Progenitor cell of endocrine pancreas (in vitro differentiated cells): Measurements from ENCODE around the gene RAPSN. TPM values are rescaled to one million over a fixed set of nuclear protein-coding genes. Genes with fewer than 3 reads are reported as not detected.

Experiments
- DNase-seq: peaks from one replicate; pipeline ENCODE4 v3.0.0; 2021; ENCODE audit warnings: low spot score; ENCODE audit not compliant: unreplicated experiment
- H3K27ac Mint-ChIP-seq: 2 replicates; pipeline ENCODE4 v1.8.0; 2021; ENCODE audit warnings: mild to moderate bottlenecking, moderate library complexity, mixed read lengths
- H3K27me3 Mint-ChIP-seq: 2 replicates; pipeline ENCODE4 v1.8.0; 2021; ENCODE audit warnings: mixed read lengths
- H3K36me3 Mint-ChIP-seq: 2 replicates; pipeline ENCODE4 v1.8.0; 2022; ENCODE audit warnings: mixed read lengths; ENCODE audit not compliant: insufficient read depth
- H3K4me1 Mint-ChIP-seq: 2 replicates; pipeline ENCODE4 v1.8.0; 2021; ENCODE audit warnings: low read depth, mixed read lengths
- H3K4me3 Mint-ChIP-seq: 2 replicates; pipeline ENCODE4 v1.8.0; 2021; ENCODE audit warnings: low read depth, mild to moderate bottlenecking, moderate library complexity, mixed read lengths
- H3K9me3 Mint-ChIP-seq: 2 replicates; pipeline ENCODE4 v1.8.0; 2021; ENCODE audit warnings: low read depth, mixed read lengths
- CTCF ChIP-seq: fragments of 200-600 bp; sonication (generic); IDR thresholded peaks from one replicate; pipeline ENCODE4 v1.5.0; 2021; ENCODE audit warnings: antibody characterized with exemption, mild to moderate bottlenecking; ENCODE audit not compliant: unreplicated experiment
- microRNA-seq: library from miRNA; unstranded; fragments of <30 nt; microRNA quantifications from one replicate; pipeline ENCODE4 v1.1.0, GENCODE V29; 2020; ENCODE audit warnings: borderline number of aligned reads; ENCODE audit not compliant: unreplicated experiment
- total RNA-seq: library from RNA; stranded (reverse); gene quantifications from 2 replicates; pipeline ENCODE4 v1.2.1, GENCODE V29; 2021

The RAPSN gene
- total RNA-seq, 1 donor from 2014 or later = 0.81 TPM

- Mint-ChIP-seq H3K9me3 (no peaks in the 10 kb centered on the region), H3K27ac (no peak overlapping the region), H3K36me3 (no peaks in the 10 kb centered on the region), H3K4me1 (no peaks in the 10 kb centered on the region), H3K27me3 (no peaks in the 10 kb centered on the region), H3K4me3 (no peak overlapping the region)
- no peak for DNase-seq
- no peak for TF ChIP-seq CTCF
Measured at GRCh38 chr11:47389577-47390421, 59.1 kb downstream of the RAPSN start.

GRCh38 chr11:47388697-47389576 is 60.0 kb downstream of the RAPSN start:
- H3K27me3 Mint-ChIP-seq = no peaks in the 10 kb centered on the region
- H3K9me3 Mint-ChIP-seq = no peaks in the 10 kb centered on the region
- no peak for DNase-seq
- no peaks in the 10 kb centered on the region for H3K4me1 Mint-ChIP-seq
- H3K36me3 Mint-ChIP-seq = no peaks in the 10 kb centered on the region
- H3K4me3 Mint-ChIP-seq = no peak overlapping the region
- no peak for TF ChIP-seq CTCF
- H3K27ac Mint-ChIP-seq = no peak overlapping the region

- H3K27ac Mint-ChIP-seq = no peak overlapping the region
- no peaks in the 10 kb centered on the region for H3K9me3 Mint-ChIP-seq
- H3K27me3 Mint-ChIP-seq = peaks cover 3% of the 10 kb centered on the region
- H3K4me3 Mint-ChIP-seq = no peak overlapping the region
- no peaks in the 10 kb centered on the region for H3K4me1 Mint-ChIP-seq
- no peak for DNase-seq
- no peaks in the 10 kb centered on the region for H3K36me3 Mint-ChIP-seq
- TF ChIP-seq CTCF = no peak
Measured at GRCh38 chr11:47387944-47388696, 60.8 kb downstream of the RAPSN start.

Small RNAs within 50 kb of the gene (microRNA-seq; reads per million reads assigned to microRNA genes)
- gene MIR4487 = not detected

Other genes starting within 250 kb of the RAPSN start
- gene DDB2, start 234.2 kb downstream of the RAPSN start, total RNA-seq = 31.4 and 32.0 TPM in 2 replicates
- 58.1 and 60.2 TPM in 2 replicates for gene ACP2, start 200.3 kb downstream of the RAPSN start, total RNA-seq
- 25.8 and 26.7 TPM in 2 replicates for gene NR1H3, start 191.1 kb downstream of the RAPSN start, total RNA-seq
- gene MADD, start 179.0 kb downstream of the RAPSN start, total RNA-seq = 63.8 and 66.5 TPM in 2 replicates
- 0.10 and 0.22 TPM in 2 replicates for gene MYBPC3, start 96.4 kb downstream of the RAPSN start, total RNA-seq
- gene SPI1, start 70.6 kb downstream of the RAPSN start, total RNA-seq = not detected in 2 replicates
- gene SLC39A13, start 40.5 kb downstream of the RAPSN start, total RNA-seq = 38.3 and 42.4 TPM in 2 replicates
- 101 and 103 TPM in 2 replicates for gene PSMC3, start 22.7 kb downstream of the RAPSN start, total RNA-seq
- gene CELF1, start 104.0 kb upstream of the RAPSN start, total RNA-seq = 161 and 163 TPM in 2 replicates
- 45.6 and 47.6 TPM in 2 replicates for gene PTPMT1, start 116.5 kb upstream of the RAPSN start, total RNA-seq
- gene KBTBD4, start 129.8 kb upstream of the RAPSN start, total RNA-seq = 16.6 and 18.1 TPM in 2 replicates
- 102 and 109 TPM in 2 replicates for gene NDUFS3, start 129.9 kb upstream of the RAPSN start, total RNA-seq
- 0.26 and 0.29 TPM in 2 replicates for gene FAM180B, start 137.5 kb upstream of the RAPSN start, total RNA-seq
- 2.5 and 4.0 TPM in 2 replicates for gene C1QTNF4, start 145.3 kb upstream of the RAPSN start, total RNA-seq
- gene MTCH2, start 193.4 kb upstream of the RAPSN start, total RNA-seq = 75.7 and 82.7 TPM in 2 replicates